Cardiac fibroblast (primary cell): ENCODE measurements around the gene KRT72.

ENCODE experiments used
- DNase-seq, 2 donors: peaks; one replicate each; pipeline versions ENCODE4 v3.0.0 to v3.0.0-alpha.2; 2010; ENCODE audit warnings: low read depth in 2 of 2
- H3K4me3 ChIP-seq, 2 donors: replicated peaks in 1 of 2; 1 replicate in 1 of 2; 2 replicates in 1 of 2; pipeline ENCODE4 v1.5.1; 2011; ENCODE audit warnings: low read depth in 2 of 2, low read length in 2 of 2, mild to moderate bottlenecking in 2 of 2, moderate library complexity in 1 of 2
- TF ChIP-seq, protein P1 (sequence below): IDR thresholded peaks from one replicate; pipeline ENCODE4 v1.5.1; 2011; ENCODE audit warnings: low read depth, mild to moderate bottlenecking, low read length, inconsistent platforms

The KRT72 gene

DNA sequence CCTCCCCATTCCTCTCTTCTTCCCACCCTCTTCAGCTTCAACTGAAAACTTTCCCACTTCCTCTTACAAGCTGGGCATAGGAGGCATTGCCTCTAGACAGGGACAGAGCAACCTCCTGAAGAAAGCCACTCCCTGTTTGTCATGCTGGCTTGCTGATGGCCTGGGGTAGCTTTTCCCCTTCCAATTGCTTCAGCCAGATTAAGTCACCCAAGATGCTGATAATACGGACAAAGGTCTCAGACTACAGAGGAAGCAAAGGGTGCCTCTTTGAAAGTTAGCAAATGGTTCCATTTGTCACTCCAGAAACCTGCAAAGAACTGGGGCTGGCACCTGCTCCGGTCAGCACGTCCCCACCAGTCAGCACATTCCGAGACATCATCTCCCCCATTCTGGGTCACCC lies 44.7 kb upstream of the KRT72 start:
- DNase-seq, result no peak
- H3K4me3 ChIP-seq, result no peak overlapping the region
- TF ChIP-seq, protein P1, sequence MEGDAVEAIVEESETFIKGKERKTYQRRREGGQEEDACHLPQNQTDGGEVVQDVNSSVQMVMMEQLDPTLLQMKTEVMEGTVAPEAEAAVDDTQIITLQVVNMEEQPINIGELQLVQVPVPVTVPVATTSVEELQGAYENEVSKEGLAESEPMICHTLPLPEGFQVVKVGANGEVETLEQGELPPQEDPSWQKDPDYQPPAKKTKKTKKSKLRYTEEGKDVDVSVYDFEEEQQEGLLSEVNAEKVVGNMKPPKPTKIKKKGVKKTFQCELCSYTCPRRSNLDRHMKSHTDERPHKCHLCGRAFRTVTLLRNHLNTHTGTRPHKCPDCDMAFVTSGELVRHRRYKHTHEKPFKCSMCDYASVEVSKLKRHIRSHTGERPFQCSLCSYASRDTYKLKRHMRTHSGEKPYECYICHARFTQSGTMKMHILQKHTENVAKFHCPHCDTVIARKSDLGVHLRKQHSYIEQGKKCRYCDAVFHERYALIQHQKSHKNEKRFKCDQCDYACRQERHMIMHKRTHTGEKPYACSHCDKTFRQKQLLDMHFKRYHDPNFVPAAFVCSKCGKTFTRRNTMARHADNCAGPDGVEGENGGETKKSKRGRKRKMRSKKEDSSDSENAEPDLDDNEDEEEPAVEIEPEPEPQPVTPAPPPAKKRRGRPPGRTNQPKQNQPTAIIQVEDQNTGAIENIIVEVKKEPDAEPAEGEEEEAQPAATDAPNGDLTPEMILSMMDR, result no peak

DNA sequence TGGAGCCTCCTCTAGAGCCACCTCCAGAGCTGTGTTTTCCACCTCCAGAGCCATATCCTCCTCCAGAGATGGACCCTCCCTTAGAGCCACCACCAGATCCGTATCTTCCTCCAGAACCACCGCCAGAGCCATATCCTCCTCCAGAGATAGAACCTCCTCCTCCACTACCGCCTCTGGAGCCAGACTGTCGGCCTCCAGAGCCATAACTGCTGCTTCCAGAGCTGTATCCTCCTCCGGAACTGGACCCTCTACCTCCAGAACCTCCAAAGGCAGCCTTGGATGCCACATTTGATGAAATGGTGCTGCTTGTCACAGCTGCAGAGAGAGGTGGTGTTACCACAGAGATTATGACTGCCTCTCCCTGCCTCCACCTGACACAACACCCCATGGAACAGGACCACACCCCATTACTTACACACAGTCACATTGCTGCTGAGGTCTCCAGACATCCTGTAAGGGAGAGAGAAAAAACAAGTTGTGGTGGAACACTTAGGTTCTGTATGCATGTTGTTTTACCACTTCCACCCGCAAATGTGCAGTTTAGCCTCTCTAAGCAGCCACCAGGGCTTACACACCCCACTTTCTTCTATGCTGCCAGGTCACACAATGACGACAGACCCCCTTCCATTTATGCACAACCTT lies 44.0 kb upstream of the KRT72 start:
- DNase-seq, result no peak
- TF ChIP-seq, protein P1, result no peak
- no peak overlapping the region for H3K4me3 ChIP-seq

DNA sequence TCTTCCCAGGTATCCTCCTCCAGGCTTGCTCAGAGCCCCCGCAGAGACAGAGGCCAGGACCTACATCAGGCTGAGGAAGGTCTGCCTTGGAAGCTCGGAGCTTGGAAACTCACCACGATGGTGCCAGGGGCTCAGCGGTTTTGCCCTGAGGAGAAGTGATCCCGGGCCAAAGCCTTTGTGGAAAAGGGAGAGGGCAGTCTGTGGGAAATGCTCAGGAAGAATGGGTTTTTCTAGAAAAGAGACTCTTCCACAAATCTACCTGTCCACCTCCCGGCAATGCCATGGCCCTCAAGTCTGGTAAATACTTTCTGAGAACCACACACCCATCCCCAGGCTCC lies 42.8 kb upstream of the KRT72 start:
- no peak overlapping the region for H3K4me3 ChIP-seq
- no peak for DNase-seq
- TF ChIP-seq, protein P1, result no peak

DNA sequence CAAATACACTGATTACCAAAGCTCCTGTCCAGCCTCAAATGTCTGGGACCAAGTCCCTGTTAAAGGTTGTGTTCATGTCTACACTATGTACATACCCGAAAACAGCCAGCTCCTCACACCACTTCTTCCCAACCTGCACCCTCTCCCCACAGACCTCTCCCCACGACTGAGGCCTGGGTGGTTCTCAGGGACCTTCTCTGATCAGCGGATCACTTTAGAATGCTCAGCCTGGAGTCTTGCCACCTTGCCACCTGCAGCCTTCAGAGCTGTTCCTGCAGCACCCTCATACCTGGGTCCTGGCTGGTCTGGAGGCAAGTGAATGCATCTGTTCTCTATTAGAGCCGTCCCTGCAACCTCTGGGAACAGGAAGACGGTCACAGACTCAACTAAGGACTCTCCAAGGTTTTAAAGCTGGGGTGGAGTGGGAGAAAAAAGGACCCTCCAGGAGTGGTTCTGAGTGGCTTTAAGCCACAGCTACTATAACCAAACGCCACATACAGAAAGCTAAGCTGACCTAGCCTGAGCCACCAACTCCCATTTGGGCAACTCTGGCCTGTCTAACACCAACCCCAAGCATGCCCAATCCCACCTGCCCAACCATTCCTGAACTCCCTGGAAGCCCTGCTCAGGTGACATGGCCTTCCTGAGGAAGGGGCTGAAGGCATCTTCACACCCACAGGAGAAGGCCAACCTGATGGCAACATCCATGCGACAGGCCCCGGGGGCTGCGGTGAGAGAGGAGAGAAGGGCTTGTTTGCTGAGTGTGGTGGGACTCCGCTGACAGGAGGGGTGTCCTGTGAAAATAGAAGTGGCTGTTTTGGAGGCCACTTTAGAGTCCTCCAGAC lies 42.2 kb upstream of the KRT72 start:
- H3K4me3 ChIP-seq, result no peak overlapping the region
- DNase-seq, result no peak
- TF ChIP-seq, protein P1, result no peak

DNA sequence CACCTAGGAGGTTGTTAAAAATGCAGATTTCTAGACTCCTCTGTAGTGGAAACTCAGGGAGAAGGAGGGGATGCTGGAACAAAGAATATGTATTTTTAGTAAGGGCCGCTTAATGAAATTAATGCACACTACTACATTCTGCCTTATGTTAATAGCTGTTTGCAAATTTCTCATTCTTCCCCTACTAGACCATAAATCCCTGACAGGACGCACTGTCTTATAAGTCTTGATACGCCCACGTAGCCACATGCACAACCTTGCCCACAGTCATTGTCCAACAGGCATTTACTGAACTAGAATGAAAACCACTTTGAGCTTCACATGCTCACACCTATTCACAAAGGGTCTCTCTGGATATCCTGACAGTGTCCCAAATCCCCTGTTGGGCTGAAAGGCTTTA lies 40.2 kb upstream of the KRT72 start:
- no peak overlapping the region for H3K4me3 ChIP-seq
- TF ChIP-seq, protein P1, result no peak
- no peak for DNase-seq

DNA sequence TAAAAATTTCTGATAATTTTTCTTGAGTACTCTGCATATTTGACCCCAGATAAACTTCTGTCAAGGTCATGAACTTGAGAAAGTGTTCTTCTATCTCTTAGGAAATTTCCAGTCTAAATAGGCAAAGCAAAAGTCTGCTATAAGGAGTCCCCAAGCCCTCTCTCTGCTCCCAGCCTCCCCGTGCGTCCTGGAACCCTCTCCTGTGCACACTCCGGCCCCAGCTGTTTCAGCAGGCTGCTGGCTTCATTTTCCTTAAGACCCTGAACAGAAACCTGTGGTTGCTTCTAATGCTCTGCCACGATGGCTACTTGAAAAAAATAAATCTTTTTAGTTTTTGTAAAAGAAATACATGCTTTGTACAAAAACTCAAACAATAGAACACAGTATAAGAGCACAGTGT lies 36.0 kb upstream of the KRT72 start:
- H3K4me3 ChIP-seq, result no peak overlapping the region
- TF ChIP-seq, protein P1, result no peak
- no peak for DNase-seq
